Muscle of leg (tissue), 11 donors: Measurements from ENCODE around the gene TSR3. TPM values are rescaled to one million over a fixed set of nuclear protein-coding genes. Genes with fewer than 3 reads are reported as not detected.

ENCODE experiments used
- DNase-seq: peaks from one replicate; pipeline ENCODE4 v3.0.0; 2013
- H3K27ac ChIP-seq: one replicate; pipeline ENCODE4 v1.5.1; 2013; ENCODE audit warnings: mild to moderate bottlenecking, low read length, control low read depth
- H3K27me3 ChIP-seq: one replicate; pipeline ENCODE4 v1.6.1; 2013; ENCODE audit warnings: low read length; ENCODE audit not compliant: control insufficient read depth, insufficient read depth
- H3K36me3 ChIP-seq: one replicate; pipeline ENCODE4 v1.6.1; 2013; ENCODE audit warnings: low read length; ENCODE audit not compliant: control insufficient read depth, insufficient read depth
- H3K4me1 ChIP-seq: one replicate; pipeline ENCODE4 v1.6.1; 2013; ENCODE audit warnings: low read length; ENCODE audit not compliant: control insufficient read depth, insufficient read depth
- H3K4me3 ChIP-seq: one replicate; pipeline ENCODE4 v1.5.1; 2013; ENCODE audit warnings: low read length, control low read depth
- H3K9me3 ChIP-seq: replicated peaks from 2 replicates; pipeline ENCODE4 v1.6.1; 2013; ENCODE audit warnings: low read depth, low read length; ENCODE audit not compliant: control insufficient read depth
- WGBS: methylation state at CpG from one replicate; pipeline ENCODE4 v1.1.5; 2013; ENCODE audit warnings: missing lambda C conversion rate; ENCODE audit not compliant: insufficient coverage; 5-methylcytosine and 5-hydroxymethylcytosine counted together
- polyA plus RNA-seq, 8 donors: library from polyadenylated mRNA; unstranded; fragments of 120-200 nt; gene quantifications; one replicate each; pipeline versions ENCODE4 v1.2.1 to v1.2.3, GENCODE V29; 2013; ENCODE audit warnings: inconsistent platforms in 1 of 8, low replicate concordance in 1 of 8; ENCODE audit not compliant: insufficient read length in 8 of 8, insufficient read depth in 1 of 8
- total RNA-seq: library from RNA; stranded (reverse); fragments of 120-200 nt; gene quantifications from one replicate; pipeline ENCODE4 v1.2.4, GENCODE V29; 2013

The TSR3 gene
- total and polyA plus RNA-seq, 9 donors, result 40.9 to 62.3 (median 49.2) TPM

DNA sequence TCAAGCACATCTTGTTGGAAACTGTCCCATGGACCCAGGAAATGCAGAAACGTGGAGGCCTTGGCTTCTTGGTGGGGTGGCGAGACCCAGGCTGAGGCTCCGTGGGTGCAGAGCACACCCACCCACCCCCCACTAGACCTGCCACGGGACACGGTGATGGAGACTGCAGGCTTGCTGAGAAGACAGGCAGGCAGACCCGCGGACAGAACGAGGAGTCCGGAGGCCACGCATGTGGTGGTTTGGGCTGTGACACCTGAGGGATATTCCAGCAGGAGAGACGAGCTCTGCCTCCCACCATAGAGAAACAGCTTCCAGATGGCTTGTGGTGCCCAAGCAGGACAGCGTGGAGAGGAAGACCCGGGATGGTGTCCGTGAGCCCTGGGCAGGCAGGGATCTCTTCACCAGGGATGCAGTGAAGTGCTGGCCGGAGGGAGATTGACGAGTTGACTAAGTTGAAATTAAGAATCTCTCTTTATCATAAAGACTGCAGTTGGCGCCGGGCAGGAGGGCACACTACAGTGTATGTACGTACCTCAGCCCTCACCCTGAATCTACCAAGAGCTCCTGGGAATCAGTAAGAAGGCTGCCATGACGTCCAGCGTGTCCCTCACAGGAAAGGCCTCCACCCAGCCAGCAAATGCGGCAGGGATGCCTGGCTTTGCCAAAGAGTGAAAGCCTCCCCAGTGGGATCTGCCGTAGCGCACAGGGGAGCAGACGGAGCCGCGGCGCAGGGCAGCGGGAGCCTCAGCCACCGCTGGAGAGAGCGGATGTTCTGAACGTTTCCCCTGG, 34.0 kb downstream of the TSR3 start:
- H3K4me3 ChIP-seq, result no peak overlapping the region
- H3K27me3 ChIP-seq, result no peaks in the 10 kb centered on the region
- no peak overlapping the region for H3K27ac ChIP-seq
- WGBS, result 85% methylated on average over 20 of the region's 32 CpGs
- peaks cover 94% of the 10 kb centered on the region for H3K36me3 ChIP-seq
- no peaks in the 10 kb centered on the region for H3K9me3 ChIP-seq
- no peak for DNase-seq
- H3K4me1 ChIP-seq, result peaks cover 4% of the 10 kb centered on the region

DNA sequence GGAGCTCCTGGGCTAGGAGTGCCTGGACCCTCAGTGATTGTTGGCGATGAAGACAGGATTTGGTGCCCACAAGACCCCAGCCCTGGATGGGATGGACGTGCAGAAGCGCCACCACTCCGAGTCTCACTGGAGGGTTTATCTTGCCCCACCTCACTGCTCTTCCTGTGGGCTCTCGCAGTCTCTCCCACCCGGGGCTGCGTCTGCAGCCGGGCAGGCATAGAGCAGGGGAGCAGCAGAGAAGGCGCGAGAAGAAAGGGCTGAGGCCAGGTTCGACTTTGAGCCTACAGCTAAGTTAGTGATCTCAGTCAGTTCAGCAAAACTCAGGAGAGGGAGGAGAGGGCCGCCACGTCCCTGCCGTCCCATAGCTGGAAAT, 35.7 kb downstream of the TSR3 start:
- Histone ChIP-seq H3K36me3 (peaks cover 87% of the 10 kb centered on the region), H3K27ac (no peak overlapping the region), H3K27me3 (no peaks in the 10 kb centered on the region), H3K4me3 (no peak overlapping the region), H3K9me3 (no peaks in the 10 kb centered on the region), H3K4me1 (peaks cover 21% of the 10 kb centered on the region)
- WGBS, result 82% methylated on average over 7 of the region's 14 CpGs
- DNase-seq, result no peak

DNA sequence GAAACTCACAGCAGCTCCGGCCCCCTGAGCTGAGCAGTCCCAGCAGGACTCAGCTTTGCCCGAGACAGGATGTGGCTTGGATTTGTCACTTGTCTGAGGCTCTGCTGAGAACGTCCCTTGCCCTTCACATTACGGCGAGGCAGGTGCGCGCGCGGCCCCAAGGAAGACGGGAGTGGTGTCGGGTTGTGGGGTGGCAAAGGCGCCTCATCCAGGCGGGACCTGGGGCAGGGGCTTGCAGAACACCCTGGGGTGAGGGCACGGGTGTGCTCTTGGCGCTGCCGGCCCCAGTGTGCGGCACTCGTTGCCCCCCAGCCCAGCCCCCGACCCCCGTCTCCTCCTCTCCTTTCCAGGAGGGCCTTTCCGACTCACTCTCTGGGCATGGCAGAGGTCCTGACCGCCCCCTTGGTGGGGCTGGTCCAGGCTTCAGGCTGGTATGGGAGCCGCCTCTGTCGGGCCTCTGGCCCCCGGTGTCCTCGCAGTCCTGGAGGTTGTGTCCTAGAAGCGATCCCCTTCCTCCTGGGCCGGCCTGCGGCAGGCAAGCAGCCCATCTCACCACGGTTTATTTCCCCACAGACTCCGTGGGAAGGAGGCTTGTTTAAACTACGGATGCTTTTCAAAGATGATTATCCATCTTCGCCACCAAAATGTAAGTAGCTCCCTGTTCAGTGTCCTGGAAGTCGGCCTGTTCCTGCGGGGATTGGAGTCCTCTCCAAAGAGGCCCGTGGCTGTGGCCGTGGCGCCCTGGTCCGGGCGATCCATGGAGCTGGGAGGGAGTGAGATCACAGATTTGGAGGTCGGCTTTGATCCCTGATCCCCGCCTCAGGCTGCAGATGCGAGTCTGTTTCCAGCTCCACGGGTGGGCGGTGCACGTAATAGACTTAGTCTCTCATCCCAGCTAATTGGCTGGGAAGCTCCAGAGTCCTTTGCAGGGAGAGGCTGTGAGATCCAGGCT, 36.3 kb downstream of the TSR3 start:
- Histone ChIP-seq H3K4me3 (no peak overlapping the region), H3K4me1 (peaks cover 27% of the 10 kb centered on the region), H3K27me3 (no peaks in the 10 kb centered on the region), H3K36me3 (peaks cover 80% of the 10 kb centered on the region), H3K27ac (no peak overlapping the region), H3K9me3 (no peaks in the 10 kb centered on the region)
- no peak for DNase-seq
- 82% methylated on average over 40 of the region's 46 CpGs for WGBS

DNA sequence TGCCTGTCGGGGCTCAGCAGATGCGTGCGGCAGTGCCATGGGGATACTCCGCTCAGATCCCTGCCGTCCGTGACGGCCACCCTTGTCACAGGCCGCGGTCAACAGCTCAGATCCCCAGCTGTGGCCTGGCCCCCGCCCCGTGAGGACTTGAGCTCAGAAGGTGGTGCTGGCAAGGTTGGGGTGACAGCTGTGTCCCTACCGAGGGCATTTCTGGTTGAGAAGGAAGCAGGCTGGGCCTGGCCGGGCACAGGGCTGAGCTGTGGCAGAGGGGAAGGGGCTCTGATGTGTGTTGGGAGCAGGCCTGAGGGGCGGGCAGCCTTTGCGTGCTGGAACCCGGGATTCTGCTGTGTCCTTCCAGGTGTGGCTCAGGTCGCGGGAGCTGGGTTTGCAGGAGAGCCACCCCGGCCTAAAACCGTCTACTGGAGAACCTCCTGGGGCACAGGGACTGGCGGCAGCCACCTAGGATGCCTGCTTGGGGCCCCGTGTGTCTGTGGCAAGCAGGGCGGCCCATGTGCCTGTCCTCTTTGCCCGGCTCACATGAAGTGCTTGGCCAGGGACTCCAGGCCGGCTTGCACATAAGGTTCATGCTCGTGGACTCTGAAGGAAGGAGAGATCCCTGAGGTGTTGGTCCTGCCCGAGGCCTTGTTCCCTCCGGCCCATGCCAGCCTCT, 37.1 kb downstream of the TSR3 start:
- Histone ChIP-seq H3K4me3 (no peak overlapping the region), H3K36me3 (peaks cover 72% of the 10 kb centered on the region), H3K27ac (no peak overlapping the region), H3K4me1 (peaks cover 29% of the 10 kb centered on the region), H3K27me3 (no peaks in the 10 kb centered on the region), H3K9me3 (no peaks in the 10 kb centered on the region)
- DNase-seq, result no peak
- WGBS, result 82% methylated on average over 23 of the region's 28 CpGs

DNA sequence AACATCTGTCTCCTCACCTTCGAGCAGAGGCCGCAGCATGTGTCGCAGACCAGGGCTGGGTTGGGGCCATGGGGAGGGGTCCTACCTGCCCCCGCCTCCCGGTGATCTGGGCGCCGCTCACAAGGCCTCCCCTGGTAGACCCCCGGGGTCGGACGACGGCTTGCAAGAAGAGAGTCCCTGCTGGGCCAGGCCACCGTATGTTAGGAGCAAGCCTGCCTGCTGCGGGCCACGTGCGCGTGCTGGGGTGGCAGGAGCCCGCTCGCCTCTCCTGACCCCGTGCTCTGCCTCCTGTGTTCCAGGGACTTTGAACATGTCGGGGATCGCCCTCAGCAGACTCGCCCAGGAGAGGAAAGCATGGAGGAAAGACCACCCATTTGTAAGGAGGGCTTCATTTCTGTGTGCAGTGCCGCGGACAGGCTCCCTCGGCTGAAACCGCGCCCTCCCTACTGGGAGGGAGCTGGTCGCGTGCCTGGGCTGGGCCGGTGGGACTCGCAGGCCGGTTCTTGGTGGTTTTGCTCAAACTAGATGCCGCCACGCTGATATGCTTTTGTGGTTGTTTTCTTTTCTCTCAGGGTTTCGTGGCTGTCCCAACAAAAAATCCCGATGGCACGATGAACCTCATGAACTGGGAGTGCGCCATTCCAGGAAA, 37.8 kb downstream of the TSR3 start:
- peaks cover 65% of the 10 kb centered on the region for H3K36me3 ChIP-seq
- H3K9me3 ChIP-seq, result no peaks in the 10 kb centered on the region
- H3K4me3 ChIP-seq, result no peak overlapping the region
- H3K27ac ChIP-seq, result no peak overlapping the region
- H3K27me3 ChIP-seq, result no peaks in the 10 kb centered on the region
- no peak for DNase-seq
- WGBS, result 85% methylated on average over 34 of the region's 38 CpGs
- peaks cover 29% of the 10 kb centered on the region for H3K4me1 ChIP-seq

DNA sequence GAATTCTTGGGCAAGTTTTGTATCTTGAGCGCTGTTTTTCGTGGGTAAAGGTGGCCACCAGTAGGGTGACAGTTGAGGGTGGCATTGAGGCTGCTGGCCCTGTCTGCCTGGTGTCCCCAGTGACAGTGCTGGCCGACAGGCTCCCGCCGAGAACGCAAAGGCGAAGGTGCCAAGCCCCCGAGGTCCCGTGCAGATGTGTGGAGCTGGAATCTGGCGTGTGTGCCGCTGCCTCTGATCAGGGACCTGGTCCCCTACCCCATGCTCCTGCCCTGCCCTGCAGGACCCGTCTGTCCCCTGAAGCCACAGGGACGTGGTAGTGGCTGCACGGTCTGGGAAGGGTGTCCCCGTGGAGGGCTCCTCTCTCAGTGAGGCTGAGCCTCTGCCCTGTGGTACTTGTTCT, 38.8 kb downstream of the TSR3 start:
- no peak for DNase-seq
- Histone ChIP-seq H3K4me3 (no peak overlapping the region), H3K4me1 (peaks cover 31% of the 10 kb centered on the region), H3K36me3 (peaks cover 56% of the 10 kb centered on the region), H3K27me3 (no peaks in the 10 kb centered on the region), H3K9me3 (no peaks in the 10 kb centered on the region), H3K27ac (no peak overlapping the region)
- 80% methylated on average over 15 of the region's 15 CpGs for WGBS

DNA sequence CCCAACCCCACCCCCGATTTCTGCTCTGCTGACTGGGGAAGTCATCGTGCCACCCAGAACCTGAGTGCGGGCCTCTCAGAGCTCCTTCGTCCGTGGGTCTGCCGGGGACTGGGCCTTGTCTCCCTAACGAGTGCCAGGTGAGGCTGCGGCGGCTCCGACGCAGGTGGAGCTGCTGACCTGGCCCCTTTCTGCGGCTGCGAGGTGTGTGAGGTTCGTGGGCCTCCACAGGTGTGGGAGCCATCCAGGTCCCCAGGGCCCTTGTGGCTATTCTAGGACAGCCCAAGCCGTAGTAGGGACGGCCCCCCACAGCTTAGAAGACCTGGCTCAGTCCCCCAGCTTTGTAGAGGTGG, 39.2 kb downstream of the TSR3 start:
- 51% methylated on average over 10 of the region's 16 CpGs for whole genome bisulfite sequencing
- H3K36me3 ChIP-seq, result peaks cover 51% of the 10 kb centered on the region
- DNase-seq, result no peak
- H3K4me3 ChIP-seq, result no peak overlapping the region
- H3K27me3 ChIP-seq, result no peaks in the 10 kb centered on the region
- H3K27ac ChIP-seq, result no peak overlapping the region
- H3K4me1 ChIP-seq, result peaks cover 31% of the 10 kb centered on the region
- no peaks in the 10 kb centered on the region for H3K9me3 ChIP-seq

DNA sequence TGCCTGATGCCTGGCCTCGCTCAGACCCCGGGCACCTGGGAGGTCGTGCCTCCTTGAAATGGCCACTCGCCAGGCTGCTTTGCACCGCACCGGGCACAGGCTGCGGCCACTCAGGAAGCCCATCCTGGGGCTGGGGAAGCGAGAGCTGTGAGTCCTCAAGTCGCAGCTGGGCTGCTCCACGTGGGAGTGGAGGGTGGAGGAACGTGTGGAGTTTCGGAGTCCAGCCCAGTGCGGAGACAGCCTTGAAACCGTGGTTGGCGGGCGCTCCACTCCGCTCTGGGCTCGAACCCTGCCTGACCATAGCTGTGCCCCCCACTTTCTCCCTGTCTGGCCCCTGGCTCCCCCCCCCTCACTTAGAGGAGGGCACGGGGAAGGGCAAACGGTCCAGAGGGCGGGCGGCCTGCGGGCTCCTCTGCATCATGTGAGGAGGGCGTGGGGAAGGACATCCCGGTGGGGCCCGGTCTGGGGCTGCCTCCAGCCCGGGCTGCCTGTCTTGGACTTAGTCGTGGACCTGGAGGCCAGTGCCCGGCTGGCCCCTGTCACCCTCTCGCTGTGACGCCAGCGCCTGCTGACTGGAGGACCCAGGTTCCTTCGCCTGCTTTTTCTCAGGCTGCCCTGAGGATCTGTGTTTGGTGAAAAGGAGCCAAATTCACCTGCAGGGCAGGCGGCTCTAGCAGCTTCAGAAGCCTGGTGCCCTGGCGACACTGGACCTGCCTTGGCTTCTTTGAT, 39.8 kb downstream of the TSR3 start:
- Histone ChIP-seq H3K27ac (peak overlapping the region; percentile 20), H3K9me3 (no peaks in the 10 kb centered on the region), H3K27me3 (no peaks in the 10 kb centered on the region), H3K4me3 (peak overlapping the region; percentile 80), H3K4me1 (peaks cover 31% of the 10 kb centered on the region), H3K36me3 (peaks cover 46% of the 10 kb centered on the region)
- DNase-seq, result no peak
- 26% methylated on average over 33 of the region's 35 CpGs for WGBS

DNA sequence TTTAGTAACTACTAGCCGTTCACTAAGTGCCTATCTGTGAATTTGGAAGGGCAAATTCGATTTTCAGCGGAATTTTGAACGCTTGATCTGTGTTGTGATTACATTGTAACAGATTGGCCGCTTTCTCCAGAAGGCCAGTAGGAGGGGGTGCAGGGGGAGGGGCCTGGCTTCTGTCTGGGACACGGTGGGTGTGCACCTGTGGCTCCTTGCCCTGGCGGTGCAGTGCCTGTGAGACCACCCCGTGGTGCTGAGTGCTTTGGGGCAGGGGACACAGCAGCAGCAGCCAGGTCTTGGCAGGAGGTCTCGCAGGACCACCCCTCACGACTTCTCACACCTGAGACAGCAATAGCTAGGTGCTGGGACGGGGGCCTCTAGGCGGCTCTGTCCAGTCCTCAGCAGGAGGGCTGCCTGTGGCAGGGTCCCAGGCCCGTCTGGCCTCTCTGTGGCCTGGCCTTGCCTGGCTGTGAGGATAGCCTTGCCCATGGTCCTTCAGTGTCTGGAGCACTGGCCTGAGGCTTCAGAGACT, 40.4 kb downstream of the TSR3 start:
- H3K4me1 ChIP-seq, result peaks cover 31% of the 10 kb centered on the region
- DNase-seq, result no peak
- peak overlapping the region; percentile 80 for H3K4me3 ChIP-seq
- WGBS, result 15% methylated on average over 12 of the region's 13 CpGs
- H3K27ac ChIP-seq, result no peak overlapping the region
- no peaks in the 10 kb centered on the region for H3K27me3 ChIP-seq
- H3K9me3 ChIP-seq, result no peaks in the 10 kb centered on the region
- peaks cover 40% of the 10 kb centered on the region for H3K36me3 ChIP-seq
